Right atrium auricular region (tissue), 2 donors: ENCODE measurements around the gene RIBC1. TPM values are rescaled to one million over a fixed set of nuclear protein-coding genes. Genes with fewer than 3 reads are reported as not detected.

ENCODE experiments used
- DNase-seq: peaks from one replicate; pipeline ENCODE4 v3.0.0-alpha.2; 2019; ENCODE audit warnings: low spot score
- H3K27ac ChIP-seq, 2 donors: fragments of 200-600 bp; sonication (generic); 1 replicate in 1 of 2; 2 replicates in 1 of 2; pipeline ENCODE4 v1.5.1; 2016 to 2019
- H3K27me3 ChIP-seq, 2 donors: fragments of 200-600 bp; sonication (generic); one replicate each; pipeline versions ENCODE4 v1.5.1 to v1.6.0; 2017 to 2019
- H3K36me3 ChIP-seq: fragments of 200-600 bp; sonication (generic); one replicate; pipeline ENCODE4 v1.5.1; 2016
- H3K4me1 ChIP-seq, 2 donors: fragments of 200-600 bp; sonication (generic); one replicate each; pipeline versions ENCODE4 v1.5.1 to v1.6.0; 2017 to 2019
- H3K4me3 ChIP-seq, 2 donors: fragments of 200-600 bp; sonication (generic); 1 replicate in 1 of 2; 2 replicates in 1 of 2; pipeline ENCODE4 v1.5.1; 2017 to 2019; ENCODE audit warnings: mild to moderate bottlenecking in 1 of 2, moderate library complexity in 1 of 2
- H3K9me3 ChIP-seq, 2 donors: fragments of 200-600 bp; sonication (generic); one replicate each; pipeline ENCODE4 v1.5.1; 2019
- total RNA-seq, 2 donors: library from RNA; depleted of rRNA; stranded (reverse); fragments of >200 nt; gene quantifications; one replicate each; pipeline ENCODE4 v1.1.0, GENCODE V29; 2016
- TF ChIP-seq, protein P1 (sequence below), 2 donors: fragments of 200-600 bp; sonication (generic); IDR thresholded peaks; one replicate each; pipeline ENCODE4 v1.5.1; 2019; ENCODE audit warnings: antibody characterized with exemption in 2 of 2

RIBC1 gene
- total RNA-seq, 2 donors from 2014 or later: 0.86 to 1.1 TPM

DNA sequence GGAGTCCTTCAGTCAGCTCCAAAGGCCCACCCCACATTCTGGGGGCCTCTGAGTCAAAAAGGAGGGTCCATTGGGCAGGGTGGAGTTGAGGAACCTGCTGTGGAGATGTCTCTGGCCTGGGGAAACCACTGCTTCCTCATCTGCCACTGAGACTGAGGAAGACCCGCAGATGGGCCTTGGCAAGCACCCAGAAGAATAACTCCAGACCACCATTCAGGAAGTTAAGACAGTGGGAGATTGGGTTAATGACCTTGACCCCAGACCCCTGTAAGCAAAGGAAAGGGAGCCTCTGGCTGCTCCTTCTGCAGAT lies 19.6 kb downstream of the RIBC1 start:
- Histone ChIP-seq H3K27ac (peak overlapping the region in 1 of 2 donors; percentile 28), H3K4me3 (peak overlapping the region; percentile 33 to 44), H3K27me3 (no peaks in the 10 kb centered on the region), H3K4me1 (peaks cover 0 to 6% of the 10 kb centered on the region in 2 donors), H3K9me3 (no peaks in the 10 kb centered on the region), H3K36me3 (no peaks in the 10 kb centered on the region)
- TF ChIP-seq, protein P1, sequence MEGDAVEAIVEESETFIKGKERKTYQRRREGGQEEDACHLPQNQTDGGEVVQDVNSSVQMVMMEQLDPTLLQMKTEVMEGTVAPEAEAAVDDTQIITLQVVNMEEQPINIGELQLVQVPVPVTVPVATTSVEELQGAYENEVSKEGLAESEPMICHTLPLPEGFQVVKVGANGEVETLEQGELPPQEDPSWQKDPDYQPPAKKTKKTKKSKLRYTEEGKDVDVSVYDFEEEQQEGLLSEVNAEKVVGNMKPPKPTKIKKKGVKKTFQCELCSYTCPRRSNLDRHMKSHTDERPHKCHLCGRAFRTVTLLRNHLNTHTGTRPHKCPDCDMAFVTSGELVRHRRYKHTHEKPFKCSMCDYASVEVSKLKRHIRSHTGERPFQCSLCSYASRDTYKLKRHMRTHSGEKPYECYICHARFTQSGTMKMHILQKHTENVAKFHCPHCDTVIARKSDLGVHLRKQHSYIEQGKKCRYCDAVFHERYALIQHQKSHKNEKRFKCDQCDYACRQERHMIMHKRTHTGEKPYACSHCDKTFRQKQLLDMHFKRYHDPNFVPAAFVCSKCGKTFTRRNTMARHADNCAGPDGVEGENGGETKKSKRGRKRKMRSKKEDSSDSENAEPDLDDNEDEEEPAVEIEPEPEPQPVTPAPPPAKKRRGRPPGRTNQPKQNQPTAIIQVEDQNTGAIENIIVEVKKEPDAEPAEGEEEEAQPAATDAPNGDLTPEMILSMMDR (IDR thresholded peaks at IDR 0.05): no peak
- DNase-seq: no peak

DNA sequence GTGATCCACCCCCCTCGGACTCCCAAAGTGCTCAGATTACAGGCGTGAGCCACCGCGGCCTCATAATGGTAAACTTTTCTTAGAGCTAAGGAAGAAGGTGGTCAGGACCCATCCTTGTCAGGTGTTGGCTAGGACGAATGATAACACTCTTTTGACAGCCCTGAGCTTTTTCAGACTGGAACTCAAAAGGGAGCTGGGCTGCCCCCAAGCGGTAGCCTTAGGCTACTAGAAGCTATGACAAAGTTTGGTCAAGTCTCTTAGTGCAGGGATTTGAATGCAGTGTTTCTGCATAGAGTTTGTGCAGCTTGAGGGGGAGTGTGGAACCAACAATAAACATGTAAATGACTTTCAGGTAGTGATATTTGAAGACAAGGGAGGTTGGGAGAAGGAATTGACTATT lies 23.3 kb downstream of the RIBC1 start:
- Histone ChIP-seq H3K27ac (no peak overlapping the region), H3K4me1 (peaks cover 0 to 5% of the 10 kb centered on the region in 2 donors), H3K4me3 (no peak overlapping the region), H3K9me3 (no peaks in the 10 kb centered on the region), H3K27me3 (no peaks in the 10 kb centered on the region), H3K36me3 (no peaks in the 10 kb centered on the region)
- TF ChIP-seq, protein P1 (IDR thresholded peaks at IDR 0.05): peak; percentile 32 to 57
- DNase-seq: no peak

DNA sequence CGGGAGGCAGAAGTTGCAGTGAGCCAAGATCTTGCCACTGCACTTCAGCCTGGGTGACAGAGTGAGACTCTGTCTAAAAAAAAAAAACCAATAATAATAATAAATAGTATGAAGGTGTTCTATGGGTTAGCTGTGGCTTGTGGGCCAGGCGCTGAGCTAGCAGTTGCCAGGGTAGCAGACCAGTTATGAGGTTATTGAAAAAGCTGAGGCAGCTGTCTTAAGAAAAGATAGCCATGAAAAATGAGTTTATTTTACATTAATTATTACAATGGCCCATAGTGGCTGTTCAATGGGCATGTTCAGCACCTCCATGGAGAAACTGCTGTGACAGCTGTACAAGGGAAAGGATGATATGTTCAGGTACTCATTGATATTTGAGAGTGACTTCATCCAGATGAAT lies 24.8 kb downstream of the RIBC1 start:
- DNase-seq: no peak
- Histone ChIP-seq H3K36me3 (no peaks in the 10 kb centered on the region), H3K9me3 (no peaks in the 10 kb centered on the region), H3K4me1 (no peaks in the 10 kb centered on the region), H3K4me3 (no peak overlapping the region), H3K27me3 (no peaks in the 10 kb centered on the region), H3K27ac (no peak overlapping the region)
- TF ChIP-seq, protein P1 (IDR thresholded peaks at IDR 0.05): no peak

DNA sequence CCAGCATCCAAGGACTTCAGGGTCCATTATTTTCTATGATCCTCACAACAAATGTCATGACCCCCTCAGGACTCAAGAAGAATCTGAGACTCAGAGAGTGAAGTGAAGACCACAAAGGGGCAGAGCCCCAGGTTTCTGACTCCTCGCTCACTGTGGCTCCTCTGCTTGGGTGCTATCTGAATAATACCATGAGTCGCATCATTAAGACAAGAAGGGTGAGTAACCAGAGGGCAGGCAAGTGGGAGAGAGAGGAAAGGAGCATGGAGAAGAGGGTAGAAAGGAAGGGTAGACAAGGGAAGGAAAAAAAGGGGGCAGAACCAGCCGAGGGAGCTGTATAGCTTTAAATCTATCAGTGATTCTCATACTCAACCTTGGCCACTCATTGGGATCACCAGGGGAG lies 27.0 kb downstream of the RIBC1 start:
- no peaks in the 10 kb centered on the region for H3K4me1 ChIP-seq

DNA sequence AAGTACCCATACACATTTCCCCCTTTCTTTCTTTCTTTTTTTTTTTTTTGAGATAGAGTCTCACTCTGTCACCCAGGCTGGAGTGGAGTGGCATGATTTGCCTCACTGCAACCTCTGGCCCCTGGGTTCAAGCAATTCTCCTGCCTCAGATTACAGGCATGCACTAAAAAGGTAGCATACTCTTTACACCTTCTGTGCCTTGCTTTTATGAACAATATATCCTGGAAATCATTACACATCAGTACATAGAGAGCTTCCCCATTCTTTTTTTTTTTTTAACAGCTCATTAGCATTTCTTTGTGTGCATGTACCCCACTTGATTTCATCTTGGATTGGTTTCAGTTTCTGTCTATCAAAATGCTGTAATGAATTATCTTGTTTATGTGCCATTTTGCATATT lies 30.1 kb downstream of the RIBC1 start:
- TF ChIP-seq, protein P1 (IDR thresholded peaks at IDR 0.05): no peak
- DNase-seq: no peak
- H3K27me3 ChIP-seq: no peaks in the 10 kb centered on the region
- no peak overlapping the region for H3K4me3 ChIP-seq
- H3K36me3 ChIP-seq: no peaks in the 10 kb centered on the region
- H3K4me1 ChIP-seq: no peaks in the 10 kb centered on the region
- H3K27ac ChIP-seq: no peak overlapping the region
- H3K9me3 ChIP-seq: no peaks in the 10 kb centered on the region

More for the DNA sequence above, 27.0 kb downstream of the RIBC1 start:
- Histone ChIP-seq H3K27me3 (no peaks in the 10 kb centered on the region), H3K4me3 (no peak overlapping the region), H3K9me3 (no peaks in the 10 kb centered on the region), H3K36me3 (no peaks in the 10 kb centered on the region), H3K27ac (no peak overlapping the region)
- no peak for DNase-seq
- TF ChIP-seq, protein P1 (IDR thresholded peaks at IDR 0.05): no peak

DNA sequence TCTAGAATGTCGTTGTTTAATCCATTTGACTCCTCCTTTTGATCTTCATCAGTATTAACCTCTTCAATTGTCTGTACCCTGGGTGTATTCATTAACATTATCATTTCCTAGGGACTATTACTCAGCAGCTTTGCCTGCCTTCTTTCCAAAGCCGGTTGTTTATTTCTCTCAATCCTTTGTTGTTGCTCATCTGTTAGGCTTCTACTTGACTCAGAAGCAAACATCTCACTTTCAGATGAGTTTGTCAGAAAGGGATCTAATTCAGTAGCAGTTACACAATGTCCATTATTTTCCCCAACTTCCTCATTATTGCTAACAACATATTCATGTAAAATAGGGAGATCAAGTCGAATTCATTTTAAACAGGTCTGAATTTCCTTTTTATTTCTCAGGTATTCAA lies 33.6 kb downstream of the RIBC1 start:
- Histone ChIP-seq H3K27ac (no peak overlapping the region), H3K4me1 (no peaks in the 10 kb centered on the region), H3K4me3 (no peak overlapping the region), H3K27me3 (no peaks in the 10 kb centered on the region), H3K36me3 (no peaks in the 10 kb centered on the region), H3K9me3 (no peaks in the 10 kb centered on the region)
- no peak for DNase-seq
- TF ChIP-seq, protein P1 (IDR thresholded peaks at IDR 0.05): no peak
